Calu3 (cell line): ENCODE results near the gene OXLD1. TPM values are rescaled to one million over a fixed set of nuclear protein-coding genes. Genes with fewer than 3 reads are reported as not detected.

Experiments used
- BruUV-seq: library from RNA; stranded (reverse); fragments of 400-500 nt; replicated peaks from 2 replicates; lab custom pipeline; 2021; lab: Mats Ljungman, UMichigan
- CTCF ChIA-PET: fragments of 300-600 bp; sonication (Branson Sonifier 250); formaldehyde crosslinking; loops from one replicate; lab custom pipeline; 2022; ENCODE audit warnings: antibody characterized with exemption; lab: Charles Lee
- DNase-seq: peaks from one replicate; pipeline ENCODE4 v3.0.0; 2022
- H3K27ac Mint-ChIP-seq: one replicate; pipeline ENCODE4 v1.8.0; 2022; ENCODE audit warnings: mixed read lengths; ENCODE audit not compliant: unreplicated experiment
- H3K27me3 Mint-ChIP-seq: one replicate; pipeline ENCODE4 v1.8.0; 2022; ENCODE audit warnings: mixed read lengths; ENCODE audit not compliant: unreplicated experiment
- H3K36me3 Mint-ChIP-seq: one replicate; pipeline ENCODE4 v1.8.0; 2022; ENCODE audit warnings: mild to moderate bottlenecking, moderate library complexity, mixed read lengths; ENCODE audit not compliant: insufficient read depth, unreplicated experiment
- H3K4me1 Mint-ChIP-seq: one replicate; pipeline ENCODE4 v1.8.0; 2022; ENCODE audit warnings: mild to moderate bottlenecking, low read depth, mixed read lengths; ENCODE audit not compliant: unreplicated experiment
- H3K4me3 Mint-ChIP-seq: one replicate; pipeline ENCODE4 v1.8.0; 2022; ENCODE audit warnings: mild to moderate bottlenecking, low read depth, moderate library complexity, mixed read lengths; ENCODE audit not compliant: unreplicated experiment
- H3K9me3 Mint-ChIP-seq: one replicate; pipeline ENCODE4 v1.8.0; 2022; ENCODE audit warnings: low read depth, mixed read lengths; ENCODE audit not compliant: unreplicated experiment
- intact Hi-C: fragments of 100-400 bp; cut with micrococcal nuclease; formaldehyde crosslinking; loops from one replicate; pipeline ENCODE4 v1.10.0; 2022; ENCODE audit not compliant: unreplicated experiment
- total RNA-seq: library from RNA; stranded (reverse); gene quantifications from 2 replicates; pipeline ENCODE4 v1.2.3, GENCODE V29; 2022
- TF ChIP-seq, protein P1 (sequence below): fragments of 200-600 bp; IDR thresholded peaks from one replicate; pipeline ENCODE4 v1.8.0; 2022; ENCODE audit warnings: antibody characterized with exemption; ENCODE audit not compliant: unreplicated experiment

The OXLD1 gene
- total RNA-seq, 1 experiment from 2014 or later: 36.5 TPM

DNA sequence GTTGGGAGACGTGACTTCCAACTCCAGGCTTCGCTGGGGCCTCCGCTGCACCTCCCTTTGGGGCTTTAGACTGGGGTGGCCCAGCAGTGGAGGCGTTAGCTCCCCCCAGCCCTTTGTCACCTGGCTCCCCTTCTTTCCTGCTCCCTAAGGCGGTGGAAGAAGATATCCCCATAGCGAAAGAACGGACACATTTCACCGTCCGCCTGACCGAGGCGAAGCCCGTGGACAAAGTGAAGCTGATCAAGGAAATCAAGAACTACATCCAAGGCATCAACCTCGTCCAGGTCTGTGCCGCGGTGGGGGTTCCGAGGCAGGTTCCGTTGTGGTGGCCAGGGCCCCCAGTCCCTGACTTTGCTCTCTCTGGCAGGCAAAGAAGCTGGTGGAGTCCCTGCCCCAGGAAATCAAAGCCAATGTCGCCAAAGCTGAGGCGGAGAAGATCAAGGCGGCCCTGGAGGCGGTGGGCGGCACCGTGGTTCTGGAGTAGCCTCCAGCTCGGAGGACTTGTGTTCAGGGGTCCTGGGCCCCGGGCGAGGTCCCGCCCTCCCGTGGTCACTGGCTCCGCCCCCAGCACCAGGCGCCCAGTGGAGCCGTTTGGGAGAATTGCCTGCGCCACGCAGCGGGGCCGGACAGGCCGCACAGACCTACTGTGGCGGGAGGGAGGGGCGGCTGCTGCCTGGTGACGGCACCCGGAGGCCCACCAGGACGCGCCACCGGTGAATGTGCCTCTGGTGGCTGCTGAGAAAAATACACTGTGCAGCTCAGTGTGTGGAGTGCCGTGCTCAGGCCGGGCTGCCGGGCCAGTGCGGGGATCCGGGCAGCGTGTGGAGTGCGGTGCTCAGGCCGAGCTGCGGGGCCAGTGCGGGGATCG, 40.6 kb upstream of the OXLD1 start:
- H3K9me3 Mint-ChIP-seq: no peaks in the 10 kb centered on the region
- no TSS peak for BruUV-seq
- H3K36me3 Mint-ChIP-seq: peaks cover 79% of the 10 kb centered on the region
- no peaks in the 10 kb centered on the region for H3K27me3 Mint-ChIP-seq
- TF ChIP-seq, protein P1, sequence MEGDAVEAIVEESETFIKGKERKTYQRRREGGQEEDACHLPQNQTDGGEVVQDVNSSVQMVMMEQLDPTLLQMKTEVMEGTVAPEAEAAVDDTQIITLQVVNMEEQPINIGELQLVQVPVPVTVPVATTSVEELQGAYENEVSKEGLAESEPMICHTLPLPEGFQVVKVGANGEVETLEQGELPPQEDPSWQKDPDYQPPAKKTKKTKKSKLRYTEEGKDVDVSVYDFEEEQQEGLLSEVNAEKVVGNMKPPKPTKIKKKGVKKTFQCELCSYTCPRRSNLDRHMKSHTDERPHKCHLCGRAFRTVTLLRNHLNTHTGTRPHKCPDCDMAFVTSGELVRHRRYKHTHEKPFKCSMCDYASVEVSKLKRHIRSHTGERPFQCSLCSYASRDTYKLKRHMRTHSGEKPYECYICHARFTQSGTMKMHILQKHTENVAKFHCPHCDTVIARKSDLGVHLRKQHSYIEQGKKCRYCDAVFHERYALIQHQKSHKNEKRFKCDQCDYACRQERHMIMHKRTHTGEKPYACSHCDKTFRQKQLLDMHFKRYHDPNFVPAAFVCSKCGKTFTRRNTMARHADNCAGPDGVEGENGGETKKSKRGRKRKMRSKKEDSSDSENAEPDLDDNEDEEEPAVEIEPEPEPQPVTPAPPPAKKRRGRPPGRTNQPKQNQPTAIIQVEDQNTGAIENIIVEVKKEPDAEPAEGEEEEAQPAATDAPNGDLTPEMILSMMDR: peak; percentile 36
- CTCF ChIA-PET: no interaction called here
- H3K27ac Mint-ChIP-seq: no peak overlapping the region
- H3K4me1 Mint-ChIP-seq: peaks cover 18% of the 10 kb centered on the region
- intact Hi-C loops: no loop called here
- H3K4me3 Mint-ChIP-seq: no peak overlapping the region
- no peak for DNase-seq

DNA sequence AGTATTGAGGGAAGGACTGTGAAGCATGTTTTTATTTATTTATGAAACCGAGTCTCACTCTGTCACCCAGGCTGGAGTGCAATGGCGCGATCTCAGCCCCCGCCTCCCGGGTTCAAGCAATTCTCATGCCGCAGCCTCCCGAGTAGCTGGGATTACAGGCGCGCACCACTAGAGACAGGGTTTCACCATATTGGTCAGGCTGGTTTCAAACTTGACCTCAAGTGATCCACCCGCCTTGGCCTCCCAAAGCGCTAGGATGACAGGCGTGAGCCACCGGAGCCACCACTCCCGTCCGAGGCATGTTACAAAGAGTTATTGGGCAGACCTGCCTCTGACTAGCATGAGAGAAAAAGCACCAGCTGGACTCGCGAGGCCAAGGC, 39.8 kb upstream of the OXLD1 start:
- CTCF ChIA-PET: no interaction called here
- peaks cover 25% of the 10 kb centered on the region for H3K4me1 Mint-ChIP-seq
- BruUV-seq: no TSS peak
- H3K4me3 Mint-ChIP-seq: no peak overlapping the region
- intact Hi-C loops: no loop called here
- no peak overlapping the region for H3K27ac Mint-ChIP-seq
- no peaks in the 10 kb centered on the region for H3K27me3 Mint-ChIP-seq
- H3K36me3 Mint-ChIP-seq: peaks cover 79% of the 10 kb centered on the region
- TF ChIP-seq, protein P1: no peak
- DNase-seq: no peak
- H3K9me3 Mint-ChIP-seq: no peaks in the 10 kb centered on the region

DNA sequence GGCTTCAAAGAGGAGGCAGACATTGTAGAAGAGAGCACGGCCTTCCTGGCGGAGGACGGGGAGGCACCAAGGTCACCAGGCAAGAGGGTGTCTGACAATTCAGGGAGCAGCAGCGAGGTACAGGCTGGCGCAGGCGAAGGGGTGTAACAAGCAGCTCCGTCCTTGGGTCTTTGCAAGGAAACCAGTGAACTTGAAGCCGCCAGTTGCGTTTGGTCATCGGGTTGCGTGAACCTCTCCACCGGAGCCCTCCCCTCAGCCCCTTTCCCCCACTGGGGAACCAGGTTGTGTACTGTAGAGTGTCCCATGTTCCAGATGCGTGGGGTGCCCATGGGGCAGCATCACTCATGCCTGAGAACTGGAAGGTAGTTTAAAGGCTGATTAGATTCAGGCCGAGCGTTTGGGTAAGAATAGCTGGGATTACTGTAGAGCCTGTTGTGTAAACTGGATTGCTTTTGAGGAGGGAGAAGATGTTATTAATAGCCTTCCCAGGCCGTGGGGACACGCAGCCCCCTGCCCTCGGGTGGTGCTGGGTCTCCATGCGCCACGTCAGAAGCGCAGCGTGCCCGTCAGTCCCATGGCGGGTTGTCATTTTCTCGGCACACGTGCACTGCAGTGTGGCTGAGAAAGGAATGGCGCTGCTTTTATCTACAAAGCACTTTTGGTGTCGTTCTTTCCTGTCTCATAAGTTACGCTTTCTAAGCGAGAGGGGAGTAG, 39.3 kb upstream of the OXLD1 start:
- peaks cover 25% of the 10 kb centered on the region for H3K4me1 Mint-ChIP-seq
- H3K36me3 Mint-ChIP-seq: peaks cover 79% of the 10 kb centered on the region
- intact Hi-C loops: no loop called here
- H3K9me3 Mint-ChIP-seq: no peaks in the 10 kb centered on the region
- CTCF ChIA-PET: no interaction called here
- no peak overlapping the region for H3K27ac Mint-ChIP-seq
- H3K27me3 Mint-ChIP-seq: no peaks in the 10 kb centered on the region
- H3K4me3 Mint-ChIP-seq: no peak overlapping the region
- TF ChIP-seq, protein P1: no peak
- BruUV-seq: no TSS peak
- no peak for DNase-seq

DNA sequence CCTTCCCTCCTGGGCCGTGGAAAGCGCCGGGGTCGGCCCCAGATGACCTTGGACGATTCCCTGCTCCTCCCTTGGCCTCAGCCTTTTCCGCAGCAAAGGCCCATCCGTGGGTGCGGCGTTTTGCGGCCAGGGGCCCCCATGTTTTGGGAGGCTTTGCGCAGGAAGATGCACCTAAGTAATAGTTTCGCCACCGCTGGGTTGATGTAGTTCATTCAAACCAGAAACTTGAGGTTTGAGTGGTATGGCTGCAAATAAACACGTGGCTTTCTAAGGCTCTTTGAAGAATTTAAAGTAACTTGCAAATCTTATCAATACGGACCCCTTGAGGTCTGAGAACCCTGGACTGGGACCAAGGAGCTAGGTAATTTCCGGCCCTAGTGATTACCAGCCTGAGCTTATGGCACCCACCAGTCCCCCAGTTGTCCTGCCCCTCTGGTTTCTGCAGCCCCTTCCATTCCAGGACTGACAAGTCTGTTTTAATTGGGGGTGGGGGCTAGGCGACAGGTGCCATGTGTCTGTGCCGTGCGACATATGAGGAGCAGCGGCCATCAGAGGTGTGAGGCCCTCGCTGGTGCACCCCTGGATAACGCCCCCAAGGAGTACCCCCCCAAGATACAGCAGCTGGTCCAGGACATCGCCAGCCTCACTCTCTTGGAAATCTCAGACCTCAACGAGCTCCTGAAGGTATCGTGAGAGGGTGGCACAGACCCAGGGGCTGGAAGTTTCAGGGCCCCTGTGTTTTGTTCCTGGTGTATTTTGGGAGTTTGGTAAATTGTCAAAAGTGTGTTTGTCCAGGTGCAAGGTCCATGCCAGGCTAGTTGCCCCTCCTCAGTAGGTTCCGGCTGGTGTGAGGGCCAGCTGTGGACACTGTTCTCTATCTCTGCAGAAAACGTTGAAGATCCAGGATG, 37.6 kb upstream of the OXLD1 start:
- Mint-ChIP-seq H3K27me3 (no peaks in the 10 kb centered on the region), H3K36me3 (peaks cover 84% of the 10 kb centered on the region), H3K4me3 (peak overlapping the region; percentile 98), H3K27ac (no peak overlapping the region), H3K9me3 (no peaks in the 10 kb centered on the region), H3K4me1 (peaks cover 22% of the 10 kb centered on the region)
- no peak for DNase-seq
- BruUV-seq: TSS peak; percentile 29
- TF ChIP-seq, protein P1: no peak
- CTCF ChIA-PET: interaction anchor here (0.6 to 1.7 kb wide), 6 partner anchors 17 to 123 kb away, joined by 3 to 8 read pairs (median 4); partner anchors contain the start of genes ARL16 and HGS
- intact Hi-C loops: no loop called here
